Thoracic aorta endothelial cell (primary cell): Measurements from ENCODE around the gene ABCB4. TPM values are rescaled to one million over a fixed set of nuclear protein-coding genes. Genes with fewer than 3 reads are reported as not detected.

Experiments used
- total RNA-seq: library from RNA; depleted of rRNA; stranded (reverse); fragments of >200 nt; gene quantifications from 2 replicates; pipeline ENCODE4 v1.2.3, GENCODE V29; 2012

Gene ABCB4
- 0.14 TPM in 1 of 2 replicates, not detected in the other for total RNA-seq

DNA sequence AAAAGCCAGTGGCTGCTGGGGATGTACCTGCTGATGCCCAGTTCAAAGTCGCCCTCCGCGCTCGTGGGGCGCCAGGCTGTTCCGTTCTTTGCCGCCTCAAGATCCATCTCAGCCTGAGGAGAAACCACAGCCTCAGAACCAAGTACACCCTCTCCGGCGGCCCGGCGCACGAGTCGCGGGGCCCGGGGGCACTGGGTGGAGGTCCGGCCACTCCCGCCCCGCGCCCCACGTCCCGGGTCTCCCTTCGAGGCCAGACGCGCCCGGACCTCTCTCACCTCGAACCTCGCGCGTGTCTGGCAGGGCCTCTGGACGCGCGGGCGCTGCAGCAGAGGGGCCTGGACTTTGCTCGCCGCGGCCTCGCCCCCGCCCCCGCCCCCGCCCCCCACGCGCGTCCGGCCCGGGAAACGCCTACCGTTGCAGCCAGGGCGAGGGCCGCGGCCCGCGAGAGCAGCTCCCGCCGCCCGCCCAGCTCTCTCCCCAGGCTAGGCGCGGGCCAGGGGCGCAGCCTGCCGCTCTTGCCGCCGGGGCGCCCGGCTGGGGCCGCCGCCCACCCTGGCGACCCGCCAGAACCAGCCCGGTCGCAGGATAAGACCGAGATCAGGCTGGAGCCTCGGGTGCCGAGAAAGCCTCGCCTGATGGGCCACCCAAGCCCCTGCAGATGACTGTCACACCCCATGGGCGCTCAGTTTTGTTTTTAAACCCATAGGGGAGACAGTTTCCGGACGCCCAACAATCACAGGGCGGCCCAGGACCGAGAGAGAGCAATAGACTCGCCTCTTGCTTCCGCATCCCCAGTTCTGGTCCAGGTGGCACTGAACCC, at the start of gene ABCB4:
ABCB4 (minus strand) TSS at position 322 of the 820 bp plus-strand sequence; CDS start at position 107, 215 bp downstream.

Other genes with a start within 250 kb of the ABCB4 start
- gene CROT, start 130.0 kb downstream of the ABCB4 start, total RNA-seq, result 12.2 and 14.1 TPM in 2 replicates
- 7.4 and 9.7 TPM in 2 replicates for gene ABCB1, start 125.2 kb upstream of the ABCB4 start, total RNA-seq
- gene RUNDC3B, start 152.7 kb upstream of the ABCB4 start, total RNA-seq, result 3.9 and 5.4 TPM in 2 replicates